22Rv1 (cell line): ENCODE data around the gene GSK3B.

Experiments
- H3K27ac ChIP-seq: fragments of 450-650 bp; 2 replicates; pipeline ENCODE4 v1.5.1; 2017
- ZFX ChIP-seq: fragments of 450-650 bp; IDR thresholded peaks from 2 replicates; pipeline ENCODE4 v1.6.1; 2017; ENCODE audit warnings: antibody characterized with exemption, borderline replicate concordance
- TF ChIP-seq, protein P1 (sequence below): fragments of 450-650 bp; IDR thresholded peaks from 2 replicates; pipeline ENCODE4 v1.5.1; 2017; ENCODE audit warnings: mild to moderate bottlenecking

Gene GSK3B

GRCh38 chr3:119934249-119934648 is 160.0 kb downstream of the GSK3B start:
- TF ChIP-seq, protein P1, sequence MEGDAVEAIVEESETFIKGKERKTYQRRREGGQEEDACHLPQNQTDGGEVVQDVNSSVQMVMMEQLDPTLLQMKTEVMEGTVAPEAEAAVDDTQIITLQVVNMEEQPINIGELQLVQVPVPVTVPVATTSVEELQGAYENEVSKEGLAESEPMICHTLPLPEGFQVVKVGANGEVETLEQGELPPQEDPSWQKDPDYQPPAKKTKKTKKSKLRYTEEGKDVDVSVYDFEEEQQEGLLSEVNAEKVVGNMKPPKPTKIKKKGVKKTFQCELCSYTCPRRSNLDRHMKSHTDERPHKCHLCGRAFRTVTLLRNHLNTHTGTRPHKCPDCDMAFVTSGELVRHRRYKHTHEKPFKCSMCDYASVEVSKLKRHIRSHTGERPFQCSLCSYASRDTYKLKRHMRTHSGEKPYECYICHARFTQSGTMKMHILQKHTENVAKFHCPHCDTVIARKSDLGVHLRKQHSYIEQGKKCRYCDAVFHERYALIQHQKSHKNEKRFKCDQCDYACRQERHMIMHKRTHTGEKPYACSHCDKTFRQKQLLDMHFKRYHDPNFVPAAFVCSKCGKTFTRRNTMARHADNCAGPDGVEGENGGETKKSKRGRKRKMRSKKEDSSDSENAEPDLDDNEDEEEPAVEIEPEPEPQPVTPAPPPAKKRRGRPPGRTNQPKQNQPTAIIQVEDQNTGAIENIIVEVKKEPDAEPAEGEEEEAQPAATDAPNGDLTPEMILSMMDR, result no peak
- TF ChIP-seq ZFX, result no peak

GRCh38 chr3:119933207-119933606 is 161.0 kb downstream of the GSK3B start:
- H3K27ac ChIP-seq, result no peak overlapping the region
- TF ChIP-seq, protein P1, result no peak
- no peak for TF ChIP-seq ZFX

More at GRCh38 chr3:119934249-119934648, 160.0 kb downstream of the GSK3B start:
- no peak overlapping the region for H3K27ac ChIP-seq

GRCh38 chr3:119930286-119930685 is 164.0 kb downstream of the GSK3B start:
- TF ChIP-seq, protein P1, result no peak
- no peak for TF ChIP-seq ZFX
- H3K27ac ChIP-seq, result no peak overlapping the region

- no peak overlapping the region for H3K27ac ChIP-seq
- TF ChIP-seq, protein P1, result no peak
- no peak for TF ChIP-seq ZFX
Measured at GRCh38 chr3:119927190-119927589, 167.1 kb downstream of the GSK3B start.

DNA sequence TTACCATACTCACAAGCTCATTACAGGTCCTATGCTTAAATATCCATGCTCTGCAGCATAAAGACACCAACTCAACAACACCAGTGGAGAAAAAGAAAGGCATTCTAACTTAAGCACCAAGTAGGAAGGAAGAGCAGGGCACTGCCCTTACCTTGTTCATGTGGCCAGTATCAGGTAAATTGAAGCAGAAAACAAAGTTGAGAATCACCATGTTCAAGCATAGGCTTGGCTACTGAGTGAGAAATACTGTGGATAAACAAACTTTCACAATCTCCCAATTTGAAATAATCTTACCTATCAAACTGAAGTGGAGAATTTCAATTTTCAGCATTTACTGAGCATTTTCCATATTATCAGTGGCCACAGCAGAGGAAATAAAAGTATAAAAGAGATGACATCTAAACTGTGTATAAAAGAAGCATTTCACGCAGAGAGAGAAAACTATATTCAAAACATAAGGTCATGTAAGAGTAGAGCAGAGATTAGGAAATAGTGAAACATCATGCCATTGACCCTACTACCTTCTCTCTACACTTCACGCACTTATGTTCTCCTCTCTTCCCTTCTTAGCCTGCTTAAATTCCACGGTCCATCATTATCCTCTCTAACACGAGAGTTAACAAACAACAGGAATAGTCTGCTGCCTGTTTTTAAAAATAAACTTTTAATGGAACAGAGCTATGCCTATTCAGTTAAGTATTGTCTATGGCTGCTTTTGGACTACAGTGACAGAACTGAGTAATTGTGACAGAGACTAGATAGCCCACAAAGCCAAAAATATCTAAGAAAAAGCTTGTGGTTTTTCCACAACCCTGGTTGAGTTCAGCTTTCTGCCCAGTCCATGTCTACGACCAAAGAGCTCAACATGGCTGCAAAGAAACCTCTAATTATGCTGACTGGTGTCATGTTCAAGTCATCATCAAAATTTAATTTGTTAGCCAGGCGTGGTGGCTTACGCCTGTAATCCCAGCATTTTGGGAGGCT is 169.8 kb downstream of the GSK3B start:
- no peak overlapping the region for H3K27ac ChIP-seq
- TF ChIP-seq, protein P1, result no peak
- no peak for TF ChIP-seq ZFX

- TF ChIP-seq, protein P1, result no peak
- no peak for TF ChIP-seq ZFX
- H3K27ac ChIP-seq, result no peak overlapping the region
Measured at GRCh38 chr3:119918992-119919933, 175.0 kb downstream of the GSK3B start.

GRCh38 chr3:119913021-119913420 is 181.2 kb downstream of the GSK3B start:
- no peak for TF ChIP-seq ZFX
- TF ChIP-seq, protein P1, result no peak
- H3K27ac ChIP-seq, result no peak overlapping the region
